Thoracic aorta (tissue), 2 donors: Measurements from ENCODE around the gene OR8B8. TPM values are rescaled to one million over a fixed set of nuclear protein-coding genes. Genes with fewer than 3 reads are reported as not detected.

ENCODE experiments used
- ATAC-seq: fragments of 150-250 bp; one replicate; pipeline ENCODE4 v1.8.0; 2017; ENCODE audit warnings: low read depth; ENCODE audit not compliant: insufficient number of reproducible peaks, low FRiP score
- DNase-seq: peaks from one replicate; pipeline ENCODE4 v3.0.0-alpha.2; 2020; ENCODE audit warnings: low spot score
- H3K27ac ChIP-seq, 2 donors: fragments of 200-600 bp; sonication (generic); 1 replicate in 1 of 2; 2 replicates in 1 of 2; pipeline ENCODE4 v1.5.1; 2016; ENCODE audit warnings: mild to moderate bottlenecking in 2 of 2, moderate library complexity in 2 of 2
- H3K27me3 ChIP-seq: fragments of 200-600 bp; sonication (generic); replicated peaks from 2 replicates; pipeline ENCODE4 v1.6.0; 2016; ENCODE audit warnings: mild to moderate bottlenecking; ENCODE audit not compliant: insufficient read depth
- H3K36me3 ChIP-seq: fragments of 200-600 bp; sonication (generic); one replicate; pipeline ENCODE4 v1.5.1; 2016
- H3K4me1 ChIP-seq, 2 donors: fragments of 200-600 bp; sonication (generic); 1 replicate in 1 of 2; 2 replicates in 1 of 2; pipeline versions ENCODE4 v1.5.1 to v1.6.0; 2016; ENCODE audit warnings: low read depth in 2 of 2, mild to moderate bottlenecking in 1 of 2; ENCODE audit not compliant: control insufficient read depth in 1 of 2
- H3K4me3 ChIP-seq: fragments of 200-600 bp; sonication (generic); 2 replicates; pipeline ENCODE4 v1.5.1; 2016; ENCODE audit warnings: mild to moderate bottlenecking
- H3K9me3 ChIP-seq: fragments of 200-600 bp; sonication (generic); 2 replicates; pipeline ENCODE4 v1.5.1; 2016
- CTCF ChIP-seq: fragments of 200-600 bp; sonication (generic); IDR thresholded peaks from one replicate; pipeline ENCODE4 v1.5.1; 2019; ENCODE audit warnings: antibody characterized with exemption
- total RNA-seq, 2 donors: library from RNA; depleted of rRNA; stranded (reverse); fragments of >200 nt; gene quantifications; one replicate each; pipeline versions ENCODE4 v1.1.0 to v1.2.3, GENCODE V29; 2016

The OR8B8 gene
- total RNA-seq, 2 donors from 2014 or later: not detected

- Histone ChIP-seq H3K4me1 (no peaks in the 10 kb centered on the region), H3K9me3 (no peaks in the 10 kb centered on the region), H3K27me3 (no peaks in the 10 kb centered on the region), H3K36me3 (no peaks in the 10 kb centered on the region), H3K27ac (no peak overlapping the region), H3K4me3 (no peak overlapping the region)
- TF ChIP-seq CTCF: no peak
- ATAC-seq: no peak
- no peak for DNase-seq
These were observed 3.1 kb downstream of the OR8B8 start for GRCh38 chr11:124442442-124442841.

- DNase-seq (no peak), ATAC-seq (no peak)
- no peak for TF ChIP-seq CTCF
- no peaks in the 10 kb centered on the region for H3K4me1 ChIP-seq
- H3K27me3 ChIP-seq: no peaks in the 10 kb centered on the region
- H3K4me3 ChIP-seq: no peak overlapping the region
- no peaks in the 10 kb centered on the region for H3K36me3 ChIP-seq
- H3K27ac ChIP-seq: no peak overlapping the region
- H3K9me3 ChIP-seq: no peaks in the 10 kb centered on the region
These were observed 4.0 kb downstream of the OR8B8 start for GRCh38 chr11:124441519-124441918.

GRCh38 chr11:124441081-124441480 lies 4.4 kb downstream of the OR8B8 start:
- H3K27ac ChIP-seq: no peak overlapping the region
- DNase-seq: no peak
- no peaks in the 10 kb centered on the region for H3K27me3 ChIP-seq
- no peaks in the 10 kb centered on the region for H3K4me1 ChIP-seq
- H3K9me3 ChIP-seq: no peaks in the 10 kb centered on the region
- no peak overlapping the region for H3K4me3 ChIP-seq
- no peak for TF ChIP-seq CTCF
- ATAC-seq: no peak
- no peaks in the 10 kb centered on the region for H3K36me3 ChIP-seq

GRCh38 chr11:124440608-124441007 lies 4.9 kb downstream of the OR8B8 start:
- no peak for TF ChIP-seq CTCF
- Histone ChIP-seq H3K4me3 (no peak overlapping the region), H3K27ac (no peak overlapping the region), H3K27me3 (no peaks in the 10 kb centered on the region), H3K4me1 (no peaks in the 10 kb centered on the region), H3K9me3 (no peaks in the 10 kb centered on the region), H3K36me3 (no peaks in the 10 kb centered on the region)
- DNase-seq (no peak), ATAC-seq (no peak)

- no peak overlapping the region for H3K4me3 ChIP-seq
- no peak for TF ChIP-seq CTCF
- no peaks in the 10 kb centered on the region for H3K4me1 ChIP-seq
- no peaks in the 10 kb centered on the region for H3K9me3 ChIP-seq
- no peaks in the 10 kb centered on the region for H3K36me3 ChIP-seq
- ATAC-seq (no peak), DNase-seq (no peak)
- no peak overlapping the region for H3K27ac ChIP-seq
- no peaks in the 10 kb centered on the region for H3K27me3 ChIP-seq
These were observed 10.8 kb downstream of the OR8B8 start for GRCh38 chr11:124434699-124435098.
